Superior temporal gyrus (tissue), 1 donor: ENCODE data around the gene FGFR2.

Source experiments
- DNase-seq: peaks from one replicate; pipeline ENCODE4 v3.0.0-alpha.2; 2016; ENCODE audit errors: extremely low spot score

Gene FGFR2

DNA sequence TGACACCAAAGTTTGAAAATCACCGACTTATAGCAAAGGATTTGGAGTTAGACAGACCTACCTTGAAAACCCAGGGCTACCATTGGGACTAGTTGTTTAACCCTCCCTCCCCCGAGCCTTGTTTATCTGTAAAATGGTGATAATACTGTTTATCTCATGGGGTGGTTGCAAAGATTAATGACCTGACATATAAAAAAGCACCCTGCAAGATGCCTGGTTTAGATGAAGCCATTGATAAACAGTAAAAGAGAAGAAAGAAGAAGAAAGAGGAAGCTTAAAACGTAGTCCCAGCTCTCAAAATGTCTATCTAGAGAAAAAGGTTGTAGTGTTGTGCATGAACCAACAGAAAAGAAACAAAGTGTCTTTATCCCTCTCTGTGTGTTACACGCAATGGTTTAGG, 145.7 kb downstream of the FGFR2 start:
- no peak for DNase-seq

- DNase-seq = peak; percentile 45
Measured at GRCh38 chr10:121450247-121450646, 148.0 kb downstream of the FGFR2 start.

DNA sequence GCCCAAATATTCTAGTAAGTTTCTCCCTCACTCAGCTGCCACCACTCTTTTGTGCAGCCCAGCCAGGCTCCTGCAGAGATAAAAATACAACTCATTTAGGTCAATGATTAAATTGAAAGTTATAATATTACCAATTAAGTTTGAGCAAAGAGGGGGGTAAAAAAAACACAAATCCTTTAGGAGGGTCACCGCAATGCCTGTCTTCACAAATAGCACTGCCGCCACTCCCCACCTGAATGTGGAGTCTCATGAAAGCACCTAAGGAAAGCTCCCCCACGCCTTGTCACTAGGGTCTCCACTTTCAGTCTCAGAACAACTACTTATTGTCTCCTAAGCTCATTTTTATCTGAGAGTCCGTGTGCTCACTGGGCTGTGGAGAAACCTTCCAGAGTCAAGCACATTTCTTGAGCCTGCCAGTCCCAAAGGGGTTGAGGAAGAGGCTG, 148.7 kb downstream of the FGFR2 start:
- no peak for DNase-seq

DNA sequence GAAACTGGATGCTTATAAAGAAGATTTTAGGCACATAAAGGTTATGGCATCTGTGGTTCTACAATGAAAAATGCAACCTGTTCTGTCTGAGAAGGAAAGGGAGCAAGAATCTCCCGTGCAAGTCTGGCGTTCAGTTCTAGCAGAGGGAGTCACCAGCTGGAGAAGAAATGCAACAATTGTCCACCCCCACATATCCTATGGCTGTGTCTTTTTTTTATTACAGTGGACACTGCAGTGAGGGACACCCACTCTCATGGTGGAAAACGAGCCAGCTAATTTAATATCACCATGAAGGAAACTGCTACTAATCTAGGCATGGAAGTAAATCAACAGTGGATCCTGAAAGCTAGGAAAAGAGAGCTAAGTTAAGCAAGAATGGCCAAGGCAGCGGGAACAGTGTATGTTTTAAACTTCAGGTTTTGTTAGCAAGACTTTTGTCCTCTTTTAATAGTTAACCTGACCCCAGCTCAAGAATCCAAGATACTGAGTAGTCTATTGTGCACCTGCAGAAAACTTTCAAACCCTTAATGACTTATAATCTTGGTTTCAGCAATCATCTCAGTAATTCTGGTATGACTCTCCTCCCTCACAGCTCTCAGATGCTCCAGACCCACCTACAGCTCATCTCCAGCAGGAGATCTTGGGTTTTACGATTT, 149.3 kb downstream of the FGFR2 start:
- peak; percentile 44 for DNase-seq

DNA sequence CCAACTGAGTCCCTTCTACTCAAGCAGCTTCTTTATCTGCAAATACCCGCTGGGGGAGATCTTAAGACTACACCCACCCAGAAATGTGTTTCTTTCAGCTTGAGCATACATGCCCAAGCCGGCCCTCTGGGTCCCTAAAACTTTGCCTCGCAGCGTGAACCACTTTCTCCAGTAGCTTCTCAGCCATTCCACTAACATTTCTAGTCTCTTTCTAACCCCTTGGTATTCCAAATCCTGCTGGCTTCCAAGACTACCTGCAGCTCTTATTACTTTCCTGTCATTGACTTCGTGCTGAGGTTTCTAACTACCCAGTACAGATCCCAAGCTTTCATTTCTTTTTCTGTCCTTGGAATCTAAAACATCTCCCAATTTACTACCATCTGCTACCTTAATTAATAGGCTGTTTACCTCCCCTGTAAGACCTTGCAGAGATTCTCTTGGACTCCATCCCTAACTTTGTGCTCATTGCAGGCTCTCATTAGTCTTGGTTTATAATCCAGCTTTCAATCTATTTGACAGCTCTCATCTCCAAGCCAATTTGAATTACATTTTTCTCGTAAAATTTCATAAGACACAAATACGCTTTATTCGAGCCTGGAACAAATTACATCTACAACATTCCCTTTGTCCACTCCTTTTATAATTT, 153.6 kb downstream of the FGFR2 start:
- DNase-seq = no peak

DNA sequence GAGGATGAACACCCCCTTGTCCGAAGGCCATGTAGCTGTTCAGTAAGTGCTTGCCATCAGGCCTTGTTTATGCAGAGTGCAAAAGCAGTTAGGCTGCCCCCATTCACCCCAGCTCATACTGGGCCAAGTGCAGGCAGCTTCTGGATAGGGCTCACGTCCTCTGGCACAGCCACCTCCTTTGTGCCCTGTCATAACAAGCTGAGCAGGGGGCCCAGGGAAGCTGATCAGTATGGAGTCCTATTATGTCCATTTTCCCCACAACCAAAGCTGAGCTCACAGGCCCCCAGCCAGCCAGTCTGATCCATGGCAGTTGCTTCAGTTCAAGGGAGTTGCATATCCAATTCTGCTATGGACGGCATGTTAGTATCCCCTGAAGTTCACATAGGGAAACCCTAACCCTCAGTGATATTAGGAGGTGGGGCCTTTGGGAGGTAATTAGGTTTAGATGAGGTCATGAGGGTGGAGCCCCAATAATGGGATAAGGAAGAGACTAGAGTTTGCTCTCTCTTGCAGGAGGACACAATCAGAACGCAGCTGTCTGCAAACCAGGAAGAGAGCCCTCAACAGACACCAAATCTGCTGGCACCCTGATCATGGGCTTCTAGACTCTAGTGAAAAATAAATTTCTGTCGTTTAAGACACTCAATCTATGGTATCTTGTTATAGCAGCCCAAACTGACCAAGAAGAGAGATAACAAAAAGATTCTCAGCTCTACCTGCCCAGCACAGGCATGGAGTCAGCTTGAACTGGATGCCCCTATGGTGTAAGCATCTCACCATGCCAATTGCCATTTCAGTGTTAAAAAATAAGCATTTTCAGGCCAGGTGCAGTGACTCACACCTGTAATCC, 155.9 kb downstream of the FGFR2 start:
- peak; percentile 46 for DNase-seq

DNA sequence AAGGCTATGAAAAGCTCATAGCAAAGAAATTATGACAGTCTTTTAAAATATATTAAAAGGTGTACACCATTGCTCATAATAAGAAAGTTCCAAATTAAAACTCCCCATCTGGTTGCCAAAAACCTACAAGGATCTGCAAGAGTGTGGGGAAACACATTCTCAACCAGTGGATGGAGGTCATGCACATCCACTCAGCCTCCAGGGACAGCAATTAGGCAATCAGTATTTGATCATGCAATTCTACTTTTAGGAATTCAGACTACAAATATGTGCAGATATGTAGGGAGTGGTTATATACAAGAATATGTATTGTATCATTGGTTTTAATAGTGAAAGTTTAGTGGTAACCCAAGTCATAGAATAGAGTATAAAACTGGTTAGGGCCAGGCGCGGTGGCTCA, 157.8 kb downstream of the FGFR2 start:
- DNase-seq = no peak

DNA sequence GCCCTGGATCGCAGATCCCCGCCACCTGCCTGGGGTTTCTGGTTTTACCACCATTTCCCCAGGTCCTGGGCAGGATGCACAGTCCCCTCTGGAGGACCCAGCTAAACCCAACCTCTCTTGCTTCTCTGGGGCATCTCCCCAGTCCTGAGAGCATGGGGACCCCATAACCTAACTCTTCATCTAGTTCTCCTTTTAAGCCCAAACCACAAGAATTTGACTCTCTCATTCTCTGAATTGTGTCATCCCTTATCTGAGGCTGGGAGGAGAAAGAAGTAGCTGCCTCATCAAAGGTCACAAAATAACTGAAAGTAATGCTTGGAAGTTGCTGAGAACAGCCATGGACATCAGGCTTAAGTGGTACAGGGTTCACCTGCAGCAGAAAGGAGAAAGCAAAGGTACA, 159.9 kb downstream of the FGFR2 start:
- no peak for DNase-seq

DNA sequence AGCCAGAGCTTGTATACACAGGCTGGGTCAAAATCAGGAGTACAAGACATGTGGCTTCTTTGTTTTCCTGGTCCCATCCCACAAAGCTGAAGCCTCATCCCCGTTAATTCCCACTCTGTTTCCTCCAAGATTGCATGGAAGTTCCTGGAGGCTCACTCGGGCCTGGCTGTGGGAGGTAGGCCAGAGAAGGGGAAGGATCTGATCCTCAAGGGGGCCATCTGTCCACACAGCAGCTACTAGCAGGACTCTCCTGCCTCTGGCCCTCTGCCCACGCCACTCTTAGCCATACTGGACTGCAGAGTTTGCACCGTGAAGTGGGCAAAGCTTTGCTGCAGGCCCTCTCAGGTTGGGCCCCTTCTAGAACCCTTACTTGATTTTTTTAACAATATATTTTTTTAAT, 160.6 kb downstream of the FGFR2 start:
- peak; percentile 71 for DNase-seq

GRCh38 chr10:121436630-121437341, 161.5 kb downstream of the FGFR2 start:
- peak; percentile 83 for DNase-seq

DNA sequence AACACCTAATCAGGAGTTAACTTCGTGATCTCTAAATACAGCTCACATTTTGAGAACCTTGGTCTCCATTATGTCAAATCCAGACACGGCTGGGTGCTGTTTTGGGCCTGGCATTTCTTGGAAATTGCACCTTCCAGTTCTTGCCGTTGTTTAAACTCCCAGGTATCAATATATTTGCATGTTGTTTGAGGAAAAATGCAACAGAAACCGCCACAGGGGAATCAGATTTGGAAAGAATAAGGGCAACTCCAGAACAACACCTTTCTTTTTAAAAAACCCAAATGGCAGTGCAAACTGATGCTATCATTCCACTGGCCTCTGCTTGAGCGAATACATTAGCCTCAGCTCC, 162.0 kb downstream of the FGFR2 start:
- peak; percentile 26 for DNase-seq

- DNase-seq = no peak
Measured at GRCh38 chr10:121435099-121435875, 163.0 kb downstream of the FGFR2 start.

GRCh38 chr10:121433965-121434364, 164.3 kb downstream of the FGFR2 start:
- no peak for DNase-seq

GRCh38 chr10:121428867-121429266, 169.4 kb downstream of the FGFR2 start:
- DNase-seq = no peak
